ENCODE measurements around the gene RNF26.

DNA sequence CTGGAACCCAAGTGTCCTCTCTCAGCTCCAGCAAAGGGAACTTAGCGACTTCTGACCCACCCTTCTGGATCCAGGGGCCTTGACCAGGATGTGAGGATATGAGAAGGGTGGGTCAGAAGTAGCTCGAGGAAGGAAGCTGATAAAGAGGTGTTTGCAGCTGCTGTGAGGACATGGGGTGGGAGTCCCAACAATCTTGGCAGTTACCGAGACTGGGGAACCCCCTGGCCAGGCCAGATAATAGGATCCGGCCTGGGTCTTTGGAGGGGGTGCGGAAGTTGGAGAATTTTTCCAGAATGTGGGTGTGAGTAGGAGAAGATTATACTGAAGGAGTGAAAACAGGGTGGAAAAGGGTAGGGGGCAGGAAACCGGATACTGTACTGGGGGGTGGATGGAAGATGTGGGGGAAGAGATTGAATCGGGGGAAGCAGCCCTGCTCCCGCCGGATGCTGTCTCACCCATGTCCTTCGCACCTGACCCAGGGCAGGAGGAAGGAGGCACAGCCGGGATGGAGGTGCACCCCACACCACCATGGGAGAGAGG, 14.6 kb upstream of the RNF26 start:
- TF ChIP-seq POLR2A (IDR thresholded peaks at IDR 0.05; ENCODE audit: low read depth, low read length): peak; percentile 48
- TF ChIP-seq CTCF (IDR thresholded peaks at IDR 0.05; ENCODE audit: extremely low read depth in 1 of 2, insufficient read depth in 1 of 2, low read depth in 1 of 2, low read length in 2 of 2): no peak
- no peak for TF ChIP-seq EZH2 (IDR thresholded peaks at IDR 0.05; ENCODE audit: borderline replicate concordance, low read depth, low read length, severe bottlenecking)
- TF ChIP-seq POLR2AphosphoS5 (IDR thresholded peaks at IDR 0.05; ENCODE audit: insufficient read depth, low read depth, low read length): peak; percentile 86
- no peak for TF ChIP-seq JUN (IDR thresholded peaks at IDR 0.05; ENCODE audit: borderline replicate concordance, insufficient read depth, insufficient read length, low read depth)
- TF ChIP-seq MAX (IDR thresholded peaks at IDR 0.05; ENCODE audit: insufficient read depth, insufficient read length): no peak
- peak; percentile 67 for TF ChIP-seq FOS (IDR thresholded peaks at IDR 0.05; ENCODE audit: borderline replicate concordance, insufficient read depth, low read length)
- peak; percentile 92 for TF ChIP-seq GATA2 (IDR thresholded peaks at IDR 0.05; ENCODE audit: insufficient read depth, insufficient read length, low read depth, low read length)
